HepG2 (cell line): ENCODE data around the gene COMMD9.

ENCODE experiments used
- KLF16 ChIP-seq, 2 experiments: sonication (generic) in 1 of 2; formaldehyde crosslinking in 1 of 2; IDR thresholded peaks; 2 replicates each; pipeline versions ENCODE4 v1.6.1 to v1.8.0; 2016 to 2023; ENCODE audit warnings: missing genetic modification reagents in 2 of 2, missing compliant biosample characterization in 1 of 2
- KLF6 ChIP-seq: IDR thresholded peaks from 2 replicates; pipeline ENCODE4 v1.8.0; 2016; ENCODE audit warnings: missing biosample characterization, missing genetic modification reagents
- PCBP2 ChIP-seq: fragments of 200-400 bp; formaldehyde crosslinking; optimal IDR thresholded peaks from 2 replicates; pipeline ENCODE3; 2018; ENCODE audit warnings: low read length, low read depth; ENCODE audit not compliant: poor library complexity, severe bottlenecking
- ZFP36 ChIP-seq: fragments of 150-350 bp; IDR thresholded peaks from 2 replicates; pipeline ENCODE4 v1.6.1; 2018; ENCODE audit warnings: borderline replicate concordance, low read length, low read depth; ENCODE audit not compliant: partially characterized antibody
- ZNF337 ChIP-seq: sonication (generic); formaldehyde crosslinking; IDR thresholded peaks from 2 replicates; pipeline ENCODE4 v1.5.1; 2020; ENCODE audit warnings: missing genetic modification reagents, low read depth, mild to moderate bottlenecking, borderline replicate concordance
- ZNF34 ChIP-seq: sonication (generic); formaldehyde crosslinking; IDR thresholded peaks from 2 replicates; pipeline ENCODE4 v1.4.0; 2020; ENCODE audit warnings: mild to moderate bottlenecking, missing genetic modification reagents, borderline replicate concordance
- TF ChIP-seq, protein P1 (sequence below): sonication (generic); formaldehyde crosslinking; IDR thresholded peaks from 2 replicates; pipeline ENCODE4 v1.5.0; 2020; ENCODE audit warnings: missing genetic modification reagents, mild to moderate bottlenecking, borderline replicate concordance
- TF ChIP-seq, protein P2 (sequence below): sonication (generic); formaldehyde crosslinking; IDR thresholded peaks from 2 replicates; pipeline ENCODE4 v1.5.0; 2020; ENCODE audit warnings: missing genetic modification reagents

DNA sequence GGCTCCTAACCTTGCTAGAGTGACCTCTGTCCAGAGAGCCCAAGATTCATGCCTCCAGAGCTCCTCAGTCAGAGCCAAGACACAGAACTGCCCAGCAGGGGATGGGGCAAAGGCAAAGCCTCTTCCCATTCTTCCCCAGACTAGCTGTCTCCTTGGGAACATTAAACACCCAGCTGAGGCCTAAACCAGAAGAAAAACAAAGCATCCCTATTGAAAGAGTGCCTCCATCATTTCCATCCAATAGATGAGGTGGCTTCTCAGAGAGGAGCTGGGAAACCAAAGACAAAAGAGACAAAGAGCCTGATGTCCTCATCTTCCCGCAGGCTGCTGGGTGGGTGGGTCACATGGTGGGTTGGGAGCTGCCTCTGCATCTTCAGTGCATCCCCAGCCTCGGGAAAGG, 37.4 kb downstream of the COMMD9 start:
- TF ChIP-seq KLF6 = no peak
- TF ChIP-seq KLF16 (CRISPR knock-in tag; IDR thresholded peaks at IDR 0.05) = no peak
- TF ChIP-seq, protein P1, sequence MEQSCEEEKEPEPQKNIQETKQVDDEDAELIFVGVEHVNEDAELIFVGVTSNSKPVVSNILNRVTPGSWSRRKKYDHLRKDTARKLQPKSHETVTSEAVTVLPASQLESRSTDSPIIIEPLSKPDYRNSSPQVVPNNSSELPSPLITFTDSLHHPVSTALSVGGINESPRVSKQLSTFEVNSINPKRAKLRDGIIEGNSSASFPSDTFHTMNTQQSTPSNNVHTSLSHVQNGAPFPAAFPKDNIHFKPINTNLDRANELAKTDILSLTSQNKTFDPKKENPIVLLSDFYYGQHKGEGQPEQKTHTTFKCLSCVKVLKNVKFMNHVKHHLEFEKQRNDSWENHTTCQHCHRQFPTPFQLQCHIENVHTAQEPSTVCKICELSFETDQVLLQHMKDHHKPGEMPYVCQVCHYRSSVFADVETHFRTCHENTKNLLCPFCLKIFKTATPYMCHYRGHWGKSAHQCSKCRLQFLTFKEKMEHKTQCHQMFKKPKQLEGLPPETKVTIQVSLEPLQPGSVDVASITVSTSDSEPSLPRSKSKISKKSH (CRISPR knock-in tag) = no peak
- TF ChIP-seq PCBP2 = no peak
- TF ChIP-seq ZNF337 = no peak
- TF ChIP-seq ZNF34 = no peak
- no peak for TF ChIP-seq ZFP36
- TF ChIP-seq, protein P2, sequence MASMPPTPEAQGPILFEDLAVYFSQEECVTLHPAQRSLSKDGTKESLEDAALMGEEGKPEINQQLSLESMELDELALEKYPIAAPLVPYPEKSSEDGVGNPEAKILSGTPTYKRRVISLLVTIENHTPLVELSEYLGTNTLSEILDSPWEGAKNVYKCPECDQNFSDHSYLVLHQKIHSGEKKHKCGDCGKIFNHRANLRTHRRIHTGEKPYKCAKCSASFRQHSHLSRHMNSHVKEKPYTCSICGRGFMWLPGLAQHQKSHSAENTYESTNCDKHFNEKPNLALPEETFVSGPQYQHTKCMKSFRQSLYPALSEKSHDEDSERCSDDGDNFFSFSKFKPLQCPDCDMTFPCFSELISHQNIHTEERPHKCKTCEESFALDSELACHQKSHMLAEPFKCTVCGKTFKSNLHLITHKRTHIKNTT (CRISPR knock-in tag) = no peak
